Measurements from ENCODE around the gene CARNS1.
A peak's percentile ranks its signal among the peaks of the same experiment; 100 is the strongest.

Gene CARNS1

GRCh38 chr11:67435727-67436458, 20.4 kb downstream of the CARNS1 start:
- Mint-ChIP-seq H3K27ac (peak overlapping the region; percentile 94), H3K36me3 (peaks cover 92% of the 10 kb centered on the region), H3K4me3 (peak overlapping the region; percentile 95), H3K9me3 (no peaks in the 10 kb centered on the region), H3K4me1 (peaks cover 75% of the 10 kb centered on the region)
- ATAC-seq (peak; percentile 1), DNase-seq (ENCODE audit: low spot score in 2 of 2) (no peak)

GRCh38 chr11:67436459-67437081, 21.1 kb downstream of the CARNS1 start:
- H3K4me1 Mint-ChIP-seq = peaks cover 81% of the 10 kb centered on the region
- H3K9me3 Mint-ChIP-seq = no peaks in the 10 kb centered on the region
- peak overlapping the region; percentile 94 for H3K27ac Mint-ChIP-seq
- ATAC-seq (peak; percentile 52), DNase-seq (ENCODE audit: low spot score in 2 of 2) (peak in 1 of 2 donors; percentile 84)
- H3K4me3 Mint-ChIP-seq = peak overlapping the region; percentile 95
- H3K36me3 Mint-ChIP-seq = peaks cover 85% of the 10 kb centered on the region

- peaks cover 80% of the 10 kb centered on the region for H3K4me1 Mint-ChIP-seq
- H3K9me3 Mint-ChIP-seq = no peaks in the 10 kb centered on the region
- peak; percentile 33 for ATAC-seq
- peaks cover 82% of the 10 kb centered on the region for H3K36me3 Mint-ChIP-seq
- H3K27ac Mint-ChIP-seq = peak within 1 kb of the TSS; percentile 94
- H3K4me3 Mint-ChIP-seq = peak within 1 kb of the TSS; percentile 95
- peak in 1 of 2 donors; percentile 85 for DNase-seq (ENCODE audit: low spot score in 2 of 2)
Measured at GRCh38 chr11:67437082-67437808, 21.8 kb downstream of the CARNS1 start, which contains the start of gene PTPRCAP. Gene PTPRCAP, minus strand, starts transcription at chr11:67437682. Its CDS starts 63 bp downstream, at chr11:67437619.

GRCh38 chr11:67437809-67438157, 22.3 kb downstream of the CARNS1 start:
- H3K27ac Mint-ChIP-seq = peak overlapping the region; percentile 94
- H3K36me3 Mint-ChIP-seq = peaks cover 82% of the 10 kb centered on the region

GRCh38 chr11:67438158-67438902, 22.9 kb downstream of the CARNS1 start:
- peak; percentile 66 for ATAC-seq

More at GRCh38 chr11:67437809-67438157, 22.3 kb downstream of the CARNS1 start:
- no peaks in the 10 kb centered on the region for H3K9me3 Mint-ChIP-seq
- ATAC-seq (no peak), DNase-seq (ENCODE audit: low spot score in 2 of 2) (no peak)
- peaks cover 83% of the 10 kb centered on the region for H3K4me1 Mint-ChIP-seq
- peak overlapping the region; percentile 95 for H3K4me3 Mint-ChIP-seq

GRCh38 chr11:67439321-67440228, 24.1 kb downstream of the CARNS1 start:
- ATAC-seq (no peak), DNase-seq (ENCODE audit: low spot score in 2 of 2) (no peak)
- no peaks in the 10 kb centered on the region for H3K9me3 Mint-ChIP-seq
- H3K27ac Mint-ChIP-seq = peak overlapping the region; percentile 94
- peak overlapping the region; percentile 95 for H3K4me3 Mint-ChIP-seq
- H3K4me1 Mint-ChIP-seq = peaks cover 71% of the 10 kb centered on the region
- H3K36me3 Mint-ChIP-seq = peaks cover 73% of the 10 kb centered on the region

More at GRCh38 chr11:67438158-67438902, 22.9 kb downstream of the CARNS1 start:
- DNase-seq (ENCODE audit: low spot score in 2 of 2) = peak; percentile 62 to 88
- Mint-ChIP-seq H3K4me1 (peaks cover 80% of the 10 kb centered on the region), H3K4me3 (peak overlapping the region; percentile 95), H3K36me3 (peaks cover 79% of the 10 kb centered on the region), H3K27ac (peak overlapping the region; percentile 94), H3K9me3 (no peaks in the 10 kb centered on the region)

GRCh38 chr11:67440229-67441097, 25.0 kb downstream of the CARNS1 start:
- H3K27ac Mint-ChIP-seq = peak overlapping the region; percentile 94
- H3K4me1 Mint-ChIP-seq = peaks cover 74% of the 10 kb centered on the region

GRCh38 chr11:67441098-67441563, 25.7 kb downstream of the CARNS1 start:
- peak overlapping the region; percentile 95 for H3K4me3 Mint-ChIP-seq
- peaks cover 69% of the 10 kb centered on the region for H3K36me3 Mint-ChIP-seq
- no peaks in the 10 kb centered on the region for H3K9me3 Mint-ChIP-seq
- H3K4me1 Mint-ChIP-seq = peaks cover 74% of the 10 kb centered on the region
- ATAC-seq = no peak
- DNase-seq (ENCODE audit: low spot score in 2 of 2) = no peak
- peak overlapping the region; percentile 94 for H3K27ac Mint-ChIP-seq

More at GRCh38 chr11:67440229-67441097, 25.0 kb downstream of the CARNS1 start:
- Mint-ChIP-seq H3K4me3 (peak overlapping the region; percentile 95), H3K9me3 (no peaks in the 10 kb centered on the region), H3K36me3 (peaks cover 72% of the 10 kb centered on the region)
- DNase-seq (ENCODE audit: low spot score in 2 of 2) (no peak), ATAC-seq (no peak)

- Mint-ChIP-seq H3K9me3 (no peaks in the 10 kb centered on the region), H3K4me1 (peaks cover 80% of the 10 kb centered on the region), H3K4me3 (peak overlapping the region; percentile 95), H3K27ac (peak overlapping the region; percentile 80), H3K36me3 (peaks cover 63% of the 10 kb centered on the region)
- DNase-seq (ENCODE audit: low spot score in 2 of 2) (no peak), ATAC-seq (no peak)
Measured at GRCh38 chr11:67441731-67442351, 26.4 kb downstream of the CARNS1 start.

- H3K36me3 Mint-ChIP-seq = peaks cover 60% of the 10 kb centered on the region
- peak overlapping the region; percentile 80 for H3K27ac Mint-ChIP-seq
- peaks cover 83% of the 10 kb centered on the region for H3K4me1 Mint-ChIP-seq
- DNase-seq (ENCODE audit: low spot score in 2 of 2) (no peak), ATAC-seq (no peak)
- no peaks in the 10 kb centered on the region for H3K9me3 Mint-ChIP-seq
- H3K4me3 Mint-ChIP-seq = peak overlapping the region; percentile 95
Measured at GRCh38 chr11:67442504-67443404, 27.3 kb downstream of the CARNS1 start.

- Mint-ChIP-seq H3K4me3 (peak overlapping the region; percentile 95), H3K36me3 (peaks cover 36% of the 10 kb centered on the region), H3K9me3 (no peaks in the 10 kb centered on the region), H3K27ac (peak overlapping the region; percentile 95), H3K4me1 (peaks cover 69% of the 10 kb centered on the region)
- no peak for DNase-seq (ENCODE audit: low spot score in 2 of 2)
- no peak for ATAC-seq
Measured at GRCh38 chr11:67445515-67445914, 30.0 kb downstream of the CARNS1 start.

- DNase-seq (ENCODE audit: low spot score in 2 of 2) = no peak
- peak overlapping the region; percentile 95 for H3K27ac Mint-ChIP-seq
- H3K9me3 Mint-ChIP-seq = no peaks in the 10 kb centered on the region
- ATAC-seq = no peak
- peaks cover 25% of the 10 kb centered on the region for H3K36me3 Mint-ChIP-seq
- H3K4me3 Mint-ChIP-seq = no peak overlapping the region
- H3K4me1 Mint-ChIP-seq = peaks cover 45% of the 10 kb centered on the region
Measured at GRCh38 chr11:67448220-67448609, 32.7 kb downstream of the CARNS1 start.

Measured in stimulated activated effector memory CD8-positive, alpha-beta T cell treated with anti-CD3 and anti-CD28 coated beads, Interleukin-12 subunit alpha, Interleukin-12 subunit beta, amount 100 ng/mL, for 72 hours (primary cell).